T-helper 22 cell (primary cell): ENCODE measurements around the gene SLC46A2.

Experiments
- DNase-seq: peaks from one replicate; pipeline ENCODE4 v3.0.0-alpha.2; 2020; ENCODE audit warnings: low read depth

The SLC46A2 gene

GRCh38 chr9:112885324-112885723 lies 5.4 kb downstream of the SLC46A2 start:
- DNase-seq = no peak

GRCh38 chr9:112884721-112885120 lies 6.0 kb downstream of the SLC46A2 start:
- DNase-seq = no peak

- DNase-seq = no peak
These were observed 6.6 kb downstream of the SLC46A2 start for GRCh38 chr9:112884101-112884500.

GRCh38 chr9:112881331-112881730 lies 9.3 kb downstream of the SLC46A2 start:
- DNase-seq = no peak

DNA sequence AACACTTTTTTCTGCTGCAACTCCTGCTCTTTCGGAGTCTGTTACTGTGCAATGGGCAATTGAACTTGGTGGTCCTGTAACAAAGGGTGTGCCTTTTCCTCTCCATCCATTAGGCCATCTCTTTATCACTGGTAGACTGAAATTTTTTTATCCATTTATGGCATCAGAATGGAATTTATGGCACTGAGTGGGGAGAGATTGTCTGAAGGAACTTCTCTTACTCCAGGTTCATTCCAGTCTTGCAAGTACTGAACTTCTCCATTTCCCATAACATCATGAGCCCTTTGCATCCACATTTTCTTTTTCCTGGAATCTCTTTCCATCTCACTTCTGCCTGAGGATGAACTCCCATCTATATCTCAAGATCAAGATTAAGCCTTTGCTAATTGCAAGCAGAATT lies 10.0 kb downstream of the SLC46A2 start:
- DNase-seq = no peak

GRCh38 chr9:112878752-112879151 lies 11.9 kb downstream of the SLC46A2 start:
- no peak for DNase-seq

DNA sequence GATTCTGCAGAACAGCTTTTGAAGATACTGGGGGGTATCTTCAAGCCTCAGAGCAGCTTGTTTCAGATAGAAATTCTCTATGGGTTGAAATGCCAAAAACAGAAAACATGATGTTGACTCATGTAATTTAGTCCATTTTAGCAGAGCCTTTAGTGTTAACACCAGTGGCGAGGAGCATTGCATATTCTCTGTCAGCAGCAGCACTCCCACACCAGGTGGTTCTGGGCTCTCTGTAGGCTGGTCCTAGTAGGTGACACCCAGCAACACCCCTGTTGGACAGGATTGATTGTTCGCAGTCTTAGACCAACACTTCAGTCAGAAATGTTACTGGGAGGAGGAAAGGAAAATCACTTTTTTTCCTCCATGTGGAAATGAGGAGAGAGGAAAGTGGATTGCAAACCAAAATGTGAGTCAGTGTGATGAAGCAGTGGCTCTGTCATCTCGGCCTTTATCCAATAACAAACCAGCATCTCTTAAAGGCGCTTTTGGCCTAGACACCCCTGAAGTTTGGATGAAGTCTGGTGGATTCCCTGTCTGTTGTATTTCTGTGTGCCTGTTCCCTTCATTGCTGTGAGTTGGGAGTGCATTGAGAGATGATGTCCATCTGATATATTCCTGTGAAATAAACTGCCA lies 16.8 kb downstream of the SLC46A2 start:
- DNase-seq = no peak

DNA sequence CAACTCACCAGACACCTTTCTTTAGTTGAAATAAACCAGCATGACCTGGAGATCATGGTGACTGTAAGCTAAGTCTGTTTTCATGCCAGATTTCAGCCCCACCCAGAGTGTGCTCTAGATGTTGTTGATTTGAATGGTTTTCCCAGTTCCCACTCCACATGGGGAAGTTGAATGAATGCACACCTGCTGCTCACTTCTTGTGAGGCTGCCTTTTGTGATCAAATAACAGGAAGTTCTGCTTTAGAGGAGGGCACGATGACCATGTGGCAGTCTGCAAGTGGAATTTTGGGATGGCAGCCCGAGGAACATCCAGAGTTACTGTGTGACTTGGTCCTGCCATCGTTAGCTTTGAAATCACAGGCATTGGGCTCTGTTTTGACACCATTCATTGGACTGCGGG lies 18.7 kb downstream of the SLC46A2 start:
- DNase-seq = no peak

- DNase-seq = no peak
These were observed 20.1 kb downstream of the SLC46A2 start for GRCh38 chr9:112870556-112870955.

- no peak for DNase-seq
These were observed 20.8 kb downstream of the SLC46A2 start for GRCh38 chr9:112869917-112870316.

GRCh38 chr9:112869041-112869529 lies 21.6 kb downstream of the SLC46A2 start:
- no peak for DNase-seq

DNA sequence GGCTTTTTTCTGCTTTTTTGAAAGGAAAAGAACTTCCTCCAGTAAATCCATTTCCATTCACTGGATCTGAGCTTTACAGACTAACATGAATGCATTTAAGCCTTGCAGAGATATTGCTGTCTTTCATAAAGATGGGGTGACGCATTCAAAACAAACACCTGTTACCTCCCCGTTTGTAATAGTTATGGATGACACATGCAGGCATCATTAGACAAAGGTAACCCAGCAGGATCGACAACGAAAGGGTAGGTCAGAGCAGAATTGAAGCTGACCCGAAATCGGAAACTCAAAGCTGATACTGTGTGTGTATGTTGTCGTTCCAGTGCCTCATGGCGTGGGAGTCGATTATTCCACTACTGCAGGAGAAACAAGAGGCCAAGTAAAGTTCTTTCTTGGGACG lies 22.2 kb downstream of the SLC46A2 start:
- DNase-seq = no peak

DNA sequence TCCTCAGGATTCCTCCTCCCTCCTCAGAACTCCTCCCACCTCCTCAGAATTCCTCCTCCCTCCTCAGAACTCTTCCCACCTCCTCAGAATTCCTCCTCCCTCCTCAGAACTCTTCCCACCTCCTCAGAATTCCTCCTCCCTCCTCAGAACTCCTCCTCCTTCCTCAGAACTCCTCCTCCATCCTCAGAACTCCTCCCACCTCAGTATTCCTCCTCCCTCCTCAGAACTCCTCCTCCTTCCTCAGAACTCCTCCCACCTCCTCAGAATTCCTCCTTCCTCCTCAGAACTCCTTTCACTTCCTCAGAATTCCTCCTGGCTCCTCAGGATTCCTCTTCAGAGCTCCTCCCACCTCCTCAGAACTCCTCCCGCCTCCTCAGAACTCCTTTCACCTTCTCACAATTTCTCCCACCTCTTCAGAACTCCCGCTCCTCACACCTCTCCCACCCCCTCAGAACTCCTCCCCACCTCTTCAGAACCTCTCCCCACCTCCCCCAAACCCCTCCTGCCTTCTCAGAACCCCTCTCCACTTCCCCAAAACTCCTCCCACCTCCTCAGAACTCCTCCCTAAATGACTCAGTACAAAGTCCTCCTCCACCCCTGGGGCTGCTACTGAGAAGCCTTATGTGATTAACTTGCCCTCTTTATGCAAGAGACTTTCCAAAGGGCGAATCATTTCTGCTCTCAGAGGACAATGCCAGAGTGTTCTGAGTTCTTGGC lies 23.2 kb downstream of the SLC46A2 start:
- no peak for DNase-seq

GRCh38 chr9:112866662-112867274 lies 23.9 kb downstream of the SLC46A2 start:
- DNase-seq = no peak

DNA sequence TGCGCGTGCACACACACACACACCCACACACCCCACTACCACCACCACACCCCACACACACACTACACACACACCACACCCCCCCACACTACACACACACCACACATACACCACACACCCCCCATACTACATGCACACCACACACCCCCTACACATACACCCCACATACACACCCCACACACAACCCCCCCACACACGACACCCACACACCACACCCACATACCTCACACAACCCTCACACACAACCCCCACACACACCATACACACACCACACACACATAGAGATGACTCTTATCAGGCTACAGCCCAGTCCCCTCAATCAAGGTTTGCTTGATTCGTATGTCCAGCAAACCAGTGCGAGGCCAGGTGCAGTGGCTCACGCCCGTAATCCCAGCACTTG lies 25.7 kb downstream of the SLC46A2 start:
- DNase-seq = no peak

- DNase-seq = no peak
These were observed 26.3 kb downstream of the SLC46A2 start for GRCh38 chr9:112864403-112864802.

- DNase-seq = no peak
These were observed 26.9 kb downstream of the SLC46A2 start for GRCh38 chr9:112863746-112864145.

- DNase-seq = no peak
These were observed 27.5 kb downstream of the SLC46A2 start for GRCh38 chr9:112863214-112863613.

DNA sequence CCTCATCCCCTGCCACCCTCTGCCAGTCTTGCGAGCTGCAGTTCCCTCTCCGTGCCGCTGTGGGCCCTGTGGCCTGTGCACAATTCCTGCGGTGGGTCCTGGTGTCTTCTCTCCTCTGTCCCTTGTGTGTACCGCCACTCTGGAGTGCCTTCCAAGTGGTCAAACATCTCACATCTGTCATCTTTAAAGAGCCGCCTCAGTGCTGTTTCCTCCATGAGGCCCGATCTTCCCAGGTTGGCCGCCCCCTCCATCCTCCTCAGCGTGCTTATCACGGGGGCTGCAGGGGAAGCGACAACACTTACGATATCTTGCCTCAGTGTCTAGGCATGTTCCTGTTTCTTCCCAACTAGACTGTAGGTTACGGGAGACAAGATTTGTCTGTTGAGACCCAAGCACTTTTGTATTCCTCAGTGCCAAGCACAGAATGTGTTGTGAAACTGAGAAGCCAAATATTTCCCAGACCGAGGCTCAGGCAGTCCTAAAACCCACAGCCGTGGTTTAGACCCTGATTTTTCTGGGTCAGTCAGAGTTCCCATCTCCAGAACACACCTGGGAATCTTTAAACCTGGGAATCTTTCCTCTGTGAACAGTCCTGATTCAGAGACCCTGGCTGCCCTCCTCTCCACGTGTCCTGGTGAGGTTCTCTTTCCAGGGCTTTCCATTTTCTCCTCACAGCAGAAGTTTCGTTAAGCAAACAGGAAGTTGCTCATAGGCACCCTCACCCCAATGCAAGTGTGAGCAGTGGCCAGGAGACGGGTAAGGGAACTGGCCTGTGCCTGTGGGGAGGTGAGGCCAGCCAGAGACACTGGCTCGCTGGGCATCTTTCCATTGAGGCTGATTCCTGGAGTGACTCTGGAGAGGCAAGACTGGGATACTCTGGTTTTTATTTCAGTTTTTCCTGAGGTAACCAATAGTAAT lies 28.8 kb downstream of the SLC46A2 start:
- no peak for DNase-seq

GRCh38 chr9:112861155-112861554 lies 29.5 kb downstream of the SLC46A2 start:
- no peak for DNase-seq

DNA sequence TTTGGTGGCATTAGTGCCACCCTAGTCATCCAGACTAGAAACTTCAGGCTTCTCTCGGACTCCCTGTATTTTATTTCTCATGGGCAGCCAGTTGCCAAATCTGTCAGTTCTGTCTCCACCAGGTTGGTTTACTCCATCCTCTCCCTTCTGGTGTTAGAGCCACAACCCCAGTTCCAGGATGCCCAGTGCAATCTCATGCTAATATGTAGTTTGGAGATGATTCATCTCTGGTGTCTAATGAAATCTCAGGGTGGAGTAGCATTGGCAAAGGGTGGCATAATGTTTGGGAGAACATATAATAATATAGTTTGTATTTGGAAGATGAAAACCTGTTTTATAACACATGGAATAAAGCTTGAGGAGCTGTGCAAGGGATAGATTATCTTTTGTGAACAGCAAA lies 30.2 kb downstream of the SLC46A2 start:
- no peak for DNase-seq

DNA sequence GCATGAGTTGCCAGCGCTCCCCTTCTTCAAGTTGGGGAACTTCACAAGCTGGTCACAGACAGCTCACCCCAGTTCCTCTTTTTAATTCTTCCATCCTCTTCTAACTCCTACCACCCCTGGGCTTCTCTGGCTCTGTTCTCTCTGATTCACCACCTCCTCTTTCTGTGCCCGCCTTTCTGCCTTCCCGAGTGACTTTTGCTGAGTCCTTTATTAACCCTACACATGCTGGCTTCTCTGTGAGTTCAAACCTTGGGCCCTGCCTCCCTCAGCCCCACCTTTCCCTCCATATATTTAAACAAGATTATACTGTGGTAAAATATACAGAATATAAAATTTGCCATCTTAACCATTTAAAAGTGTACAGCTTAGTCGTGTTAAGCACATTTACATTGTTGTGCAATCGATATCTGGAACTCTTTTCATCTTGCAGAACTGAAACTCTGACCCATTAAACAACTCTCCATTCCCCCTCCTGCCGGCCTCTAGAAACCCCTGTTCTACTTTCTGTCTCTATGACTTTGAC lies 32.0 kb downstream of the SLC46A2 start:
- DNase-seq = no peak
